DOHH2 (cell line): ENCODE measurements around the gene C9orf153.

Source experiments
- H3F3A ChIP-seq: fragments of 200-600 bp; sonication (generic), shearing (Covaris generic); 2 replicates; pipeline ENCODE4 v1.6.0; 2016; ENCODE audit warnings: antibody characterized with exemption, mild to moderate bottlenecking; ENCODE audit not compliant: control insufficient read depth, insufficient read depth
- H3K27ac ChIP-seq: fragments of 200-600 bp; sonication (generic); 2 replicates; pipeline ENCODE4 v1.5.1; 2014; ENCODE audit warnings: low read depth, mild to moderate bottlenecking, low read length, moderate library complexity
- H3K27me3 ChIP-seq: fragments of 200-600 bp; sonication (generic); 2 replicates; pipeline ENCODE4 v1.6.1; 2014; ENCODE audit warnings: mild to moderate bottlenecking, low read length, mixed read lengths; ENCODE audit not compliant: control insufficient read depth
- H3K36me3 ChIP-seq: fragments of 200-600 bp; sonication (generic); 2 replicates; pipeline ENCODE4 v1.6.1; 2014; ENCODE audit warnings: mild to moderate bottlenecking, low read length, moderate library complexity, mixed read lengths; ENCODE audit not compliant: control insufficient read depth
- H3K4me1 ChIP-seq: fragments of 200-600 bp; sonication (generic); 2 replicates; pipeline ENCODE4 v1.6.1; 2014; ENCODE audit warnings: mild to moderate bottlenecking, low read length, mixed read lengths; ENCODE audit not compliant: control insufficient read depth
- H3K4me2 ChIP-seq: fragments of 200-600 bp; sonication (generic); 2 replicates; pipeline ENCODE4 v1.6.0; 2014; ENCODE audit warnings: mild to moderate bottlenecking, low read length, moderate library complexity
- H3K4me3 ChIP-seq: fragments of 200-600 bp; sonication (generic); 2 replicates; pipeline ENCODE4 v1.5.1; 2014; ENCODE audit warnings: mild to moderate bottlenecking, low read length, mixed read lengths
- H3K79me2 ChIP-seq: fragments of 200-600 bp; sonication (generic); 2 replicates; pipeline ENCODE4 v1.6.1; 2014; ENCODE audit warnings: mild to moderate bottlenecking, low read length, mixed read lengths; ENCODE audit not compliant: control insufficient read depth
- H3K9me2 ChIP-seq: fragments of 200-600 bp; sonication (generic); replicated peaks from 2 replicates; pipeline ENCODE4 v1.6.1; 2014; ENCODE audit warnings: mild to moderate bottlenecking, low read length, mixed read lengths; ENCODE audit not compliant: control insufficient read depth
- H3K9me3 ChIP-seq: fragments of 200-600 bp; sonication (generic); 2 replicates; pipeline ENCODE4 v1.6.1; 2014; ENCODE audit warnings: antibody characterized with exemption, low read length, mixed read lengths; ENCODE audit not compliant: control insufficient read depth, insufficient read depth
- H4K20me1 ChIP-seq: fragments of 200-600 bp; sonication (generic); 2 replicates; pipeline ENCODE4 v1.6.0; 2014; ENCODE audit warnings: low read depth, mild to moderate bottlenecking, antibody characterized with exemption, low read length, moderate library complexity; ENCODE audit not compliant: control insufficient read depth, insufficient read depth
- CTCF ChIP-seq: fragments of 200-600 bp; sonication (generic); IDR thresholded peaks from one replicate; pipeline ENCODE4 v1.5.1; 2014; ENCODE audit warnings: antibody characterized with exemption, mild to moderate bottlenecking, low read depth, low read length; ENCODE audit not compliant: poor library complexity, severe bottlenecking
- EZH2phosphoT487 ChIP-seq: fragments of 200-600 bp; sonication (generic); IDR thresholded peaks from 2 replicates; pipeline ENCODE4 v1.6.1; 2017; ENCODE audit warnings: borderline replicate concordance, mild to moderate bottlenecking, antibody characterized with exemption, low read length, moderate library complexity, mixed read lengths

The C9orf153 gene

GRCh38 chr9:86282077-86282978 is 22.9 kb upstream of the C9orf153 start, which contains the start of gene ISCA1:
ISCA1 (minus strand) TSS chr9:86282538; CDS start chr9:86282458, 80 bp downstream.
- H3K27ac ChIP-seq: peak within 1 kb of the TSS; percentile 74
- peaks cover 46% of the 10 kb centered on the region for H3K79me2 ChIP-seq
- no peak for TF ChIP-seq CTCF
- peak within 1 kb of the TSS; percentile 99 for H3K4me3 ChIP-seq
- H4K20me1 ChIP-seq: peaks cover 11% of the 10 kb centered on the region; the same call in 1 of the 2 replicates
- peaks cover 32% of the 10 kb centered on the region for H3K36me3 ChIP-seq
- no peaks in the 10 kb centered on the region for H3K9me3 ChIP-seq
- peak within 1 kb of the TSS; percentile 99 for H3K4me2 ChIP-seq
- peaks cover 10% of the 10 kb centered on the region for H3F3A ChIP-seq
- H3K27me3 ChIP-seq: no peaks in the 10 kb centered on the region
- no peaks in the 10 kb centered on the region for H3K9me2 ChIP-seq
- H3K4me1 ChIP-seq: peaks cover 41% of the 10 kb centered on the region

- no peaks in the 10 kb centered on the region for H3K27me3 ChIP-seq
- H3K4me3 ChIP-seq: peak overlapping the region; percentile 99
- peaks cover 35% of the 10 kb centered on the region for H3K4me1 ChIP-seq
- no peaks in the 10 kb centered on the region for H3K9me3 ChIP-seq
- TF ChIP-seq CTCF: no peak
- no peak for TF ChIP-seq EZH2phosphoT487
- H3K27ac ChIP-seq: peak overlapping the region; percentile 74
- H3K9me2 ChIP-seq: no peaks in the 10 kb centered on the region
- H3K36me3 ChIP-seq: peaks cover 34% of the 10 kb centered on the region
- peak overlapping the region; percentile 99 for H3K4me2 ChIP-seq
- peaks cover 10% of the 10 kb centered on the region for H3F3A ChIP-seq
- peaks cover 11% of the 10 kb centered on the region; the same call in 1 of the 2 replicates for H4K20me1 ChIP-seq
- H3K79me2 ChIP-seq: peaks cover 53% of the 10 kb centered on the region
Observed at GRCh38 chr9:86281593-86282076, 22.2 kb upstream of the C9orf153 start.

- Histone ChIP-seq H3K79me2 (peaks cover 62% of the 10 kb centered on the region), H3K4me2 (peak overlapping the region; percentile 99), H3K4me3 (peak overlapping the region; percentile 99), H3K27ac (no peak overlapping the region), H4K20me1 (peaks cover 11% of the 10 kb centered on the region; the same call in 1 of the 2 replicates), H3F3A (peaks cover 8% of the 10 kb centered on the region), H3K9me3 (no peaks in the 10 kb centered on the region), H3K4me1 (peaks cover 30% of the 10 kb centered on the region), H3K27me3 (no peaks in the 10 kb centered on the region), H3K9me2 (no peaks in the 10 kb centered on the region), H3K36me3 (peaks cover 34% of the 10 kb centered on the region)
- TF ChIP-seq CTCF (no peak), EZH2phosphoT487 (no peak)
Observed at GRCh38 chr9:86280580-86280979, 21.1 kb upstream of the C9orf153 start.
